ENCODE measurements around the gene SUMO3.

Gene SUMO3

GRCh38 chr21:44790368-44790767, 27.5 kb downstream of the SUMO3 start:
- H3K27me3 ChIP-seq (ENCODE audit: insufficient read depth, low read length, poor library complexity): no peaks in the 10 kb centered on the region
- peaks cover 57% of the 10 kb centered on the region for H3K79me2 ChIP-seq (ENCODE audit: control insufficient read depth, insufficient read depth, low read length)
- no peak overlapping the region for H3K4me3 ChIP-seq (ENCODE audit: low read length)
- no peak overlapping the region for H2BK5ac ChIP-seq (ENCODE audit: low read length)
- H3K23ac ChIP-seq (ENCODE audit: low read length): no peak overlapping the region
- no peak overlapping the region for H3K9ac ChIP-seq (ENCODE audit: low read length)
- H2AK5ac ChIP-seq (ENCODE audit: low read length): no peak overlapping the region
- H3K36me3 ChIP-seq (ENCODE audit: control insufficient read depth, insufficient read depth, low read length): no peaks in the 10 kb centered on the region
- no peak overlapping the region for H2BK120ac ChIP-seq (ENCODE audit: low read depth, low read length)
- no peak overlapping the region for H4K8ac ChIP-seq (ENCODE audit: low read depth, low read length)
- no peak overlapping the region for H2BK15ac ChIP-seq (replicated peaks; ENCODE audit: low read depth)
- H3K4me1 ChIP-seq (ENCODE audit: control insufficient read depth, low read depth, low read length): peaks cover 3% of the 10 kb centered on the region
- DNase-seq: no peak
- H3K4ac ChIP-seq (ENCODE audit: low read depth, low read length): no peak overlapping the region
- H3K4me2 ChIP-seq (ENCODE audit: low read length): no peak overlapping the region
- no peak overlapping the region for H4K5ac ChIP-seq (ENCODE audit: low read length)
- H3K18ac ChIP-seq (ENCODE audit: low read length): no peak overlapping the region
- H3K27ac ChIP-seq (ENCODE audit: low read depth, low read length): no peak overlapping the region
- no CpG with 5 or more reads among the region's 3 CpGs for WGBS (ENCODE audit: extremely low coverage, insufficient coverage, low lambda C conversion rate)
- H3K79me1 ChIP-seq (ENCODE audit: low read length): peaks cover 32% of the 10 kb centered on the region
- H3K56ac ChIP-seq (ENCODE audit: low read length): no peak overlapping the region

GRCh38 chr21:44789880-44790279, 28.0 kb downstream of the SUMO3 start:
- no peak overlapping the region for H3K4me3 ChIP-seq (ENCODE audit: low read length)
- H3K56ac ChIP-seq (ENCODE audit: low read length): no peak overlapping the region
- no peak overlapping the region for H3K4ac ChIP-seq (ENCODE audit: low read depth, low read length)
- H3K23ac ChIP-seq (ENCODE audit: low read length): no peak overlapping the region
- no peak overlapping the region for H2BK120ac ChIP-seq (ENCODE audit: low read depth, low read length)
- no peak overlapping the region for H2AK5ac ChIP-seq (ENCODE audit: low read length)
- no peak overlapping the region for H3K4me2 ChIP-seq (ENCODE audit: low read length)
- peaks cover 35% of the 10 kb centered on the region for H3K79me1 ChIP-seq (ENCODE audit: low read length)
- H2BK5ac ChIP-seq (ENCODE audit: low read length): no peak overlapping the region
- H4K8ac ChIP-seq (ENCODE audit: low read depth, low read length): no peak overlapping the region
- no peak overlapping the region for H3K27ac ChIP-seq (ENCODE audit: low read depth, low read length)
- peaks cover 59% of the 10 kb centered on the region for H3K79me2 ChIP-seq (ENCODE audit: control insufficient read depth, insufficient read depth, low read length)
- no peak overlapping the region for H3K18ac ChIP-seq (ENCODE audit: low read length)
- no peaks in the 10 kb centered on the region for H3K36me3 ChIP-seq (ENCODE audit: control insufficient read depth, insufficient read depth, low read length)
- no peak overlapping the region for H2BK15ac ChIP-seq (replicated peaks; ENCODE audit: low read depth)
- DNase-seq: no peak
- H3K9ac ChIP-seq (ENCODE audit: low read length): no peak overlapping the region
- H4K5ac ChIP-seq (ENCODE audit: low read length): no peak overlapping the region
- no peaks in the 10 kb centered on the region for H3K27me3 ChIP-seq (ENCODE audit: insufficient read depth, low read length, poor library complexity)
- H3K4me1 ChIP-seq (ENCODE audit: control insufficient read depth, low read depth, low read length): peaks cover 3% of the 10 kb centered on the region
- no CpG with 5 or more reads among the region's 1 CpG for WGBS (ENCODE audit: extremely low coverage, insufficient coverage, low lambda C conversion rate)

GRCh38 chr21:44785620-44786335, 32.1 kb downstream of the SUMO3 start:
- no peak overlapping the region for H3K4me3 ChIP-seq (ENCODE audit: low read length)
- H2AK5ac ChIP-seq (ENCODE audit: low read length): no peak overlapping the region

GRCh38 chr21:44784810-44785209, 33.1 kb downstream of the SUMO3 start:
- Histone ChIP-seq H3K79me2 (ENCODE audit: control insufficient read depth, insufficient read depth, low read length) (peaks cover 51% of the 10 kb centered on the region), H3K56ac (ENCODE audit: low read length) (no peak overlapping the region), H3K79me1 (ENCODE audit: low read length) (peaks cover 37% of the 10 kb centered on the region), H3K9ac (ENCODE audit: low read length) (no peak overlapping the region), H2BK5ac (ENCODE audit: low read length) (no peak overlapping the region), H3K27ac (ENCODE audit: low read depth, low read length) (no peak overlapping the region), H4K8ac (ENCODE audit: low read depth, low read length) (no peak overlapping the region), H3K4me3 (ENCODE audit: low read length) (no peak overlapping the region), H3K4ac (ENCODE audit: low read depth, low read length) (no peak overlapping the region), H3K4me1 (ENCODE audit: control insufficient read depth, low read depth, low read length) (no peaks in the 10 kb centered on the region), H4K5ac (ENCODE audit: low read length) (no peak overlapping the region), H3K23ac (ENCODE audit: low read length) (no peak overlapping the region), H3K18ac (ENCODE audit: low read length) (no peak overlapping the region), H3K27me3 (ENCODE audit: insufficient read depth, low read length, poor library complexity) (no peaks in the 10 kb centered on the region), H3K36me3 (ENCODE audit: control insufficient read depth, insufficient read depth, low read length) (no peaks in the 10 kb centered on the region), H2BK120ac (ENCODE audit: low read depth, low read length) (no peak overlapping the region), H2AK5ac (ENCODE audit: low read length) (no peak overlapping the region), H2BK15ac (replicated peaks; ENCODE audit: low read depth) (no peak overlapping the region), H3K4me2 (ENCODE audit: low read length) (no peak overlapping the region)
- no peak for DNase-seq
- WGBS (ENCODE audit: extremely low coverage, insufficient coverage, low lambda C conversion rate): no CpG with 5 or more reads among the region's 6 CpGs

More at GRCh38 chr21:44785620-44786335, 32.1 kb downstream of the SUMO3 start:
- Histone ChIP-seq H3K18ac (ENCODE audit: low read length) (no peak overlapping the region), H2BK120ac (ENCODE audit: low read depth, low read length) (no peak overlapping the region), H3K4ac (ENCODE audit: low read depth, low read length) (no peak overlapping the region), H3K36me3 (ENCODE audit: control insufficient read depth, insufficient read depth, low read length) (no peaks in the 10 kb centered on the region), H3K23ac (ENCODE audit: low read length) (no peak overlapping the region), H4K5ac (ENCODE audit: low read length) (no peak overlapping the region), H3K79me2 (ENCODE audit: control insufficient read depth, insufficient read depth, low read length) (peaks cover 55% of the 10 kb centered on the region), H3K27ac (ENCODE audit: low read depth, low read length) (no peak overlapping the region), H4K8ac (ENCODE audit: low read depth, low read length) (no peak overlapping the region), H2BK5ac (ENCODE audit: low read length) (no peak overlapping the region), H3K4me2 (ENCODE audit: low read length) (no peak overlapping the region), H3K56ac (ENCODE audit: low read length) (no peak overlapping the region), H3K9ac (ENCODE audit: low read length) (no peak overlapping the region), H3K27me3 (ENCODE audit: insufficient read depth, low read length, poor library complexity) (no peaks in the 10 kb centered on the region), H3K4me1 (ENCODE audit: control insufficient read depth, low read depth, low read length) (no peaks in the 10 kb centered on the region), H2BK15ac (replicated peaks; ENCODE audit: low read depth) (no peak overlapping the region), H3K79me1 (ENCODE audit: low read length) (peaks cover 37% of the 10 kb centered on the region)
- DNase-seq: no peak
- no CpG with 5 or more reads among the region's 13 CpGs for WGBS (ENCODE audit: extremely low coverage, insufficient coverage, low lambda C conversion rate)

- Histone ChIP-seq H4K8ac (ENCODE audit: low read depth, low read length) (no peak overlapping the region), H3K23ac (ENCODE audit: low read length) (no peak overlapping the region), H3K9ac (ENCODE audit: low read length) (no peak overlapping the region), H3K79me2 (ENCODE audit: control insufficient read depth, insufficient read depth, low read length) (peaks cover 48% of the 10 kb centered on the region), H3K4me3 (ENCODE audit: low read length) (no peak overlapping the region), H2BK5ac (ENCODE audit: low read length) (no peak overlapping the region), H3K18ac (ENCODE audit: low read length) (no peak overlapping the region), H4K5ac (ENCODE audit: low read length) (no peak overlapping the region), H3K27me3 (ENCODE audit: insufficient read depth, low read length, poor library complexity) (no peaks in the 10 kb centered on the region), H3K4ac (ENCODE audit: low read depth, low read length) (no peak overlapping the region), H3K56ac (ENCODE audit: low read length) (no peak overlapping the region), H2BK15ac (replicated peaks; ENCODE audit: low read depth) (no peak overlapping the region), H3K79me1 (ENCODE audit: low read length) (peaks cover 36% of the 10 kb centered on the region), H3K27ac (ENCODE audit: low read depth, low read length) (no peak overlapping the region), H3K36me3 (ENCODE audit: control insufficient read depth, insufficient read depth, low read length) (peaks cover 2% of the 10 kb centered on the region), H2AK5ac (ENCODE audit: low read length) (no peak overlapping the region), H2BK120ac (ENCODE audit: low read depth, low read length) (no peak overlapping the region), H3K4me1 (ENCODE audit: control insufficient read depth, low read depth, low read length) (no peaks in the 10 kb centered on the region), H3K4me2 (ENCODE audit: low read length) (no peak overlapping the region)
- DNase-seq: no peak
- WGBS (ENCODE audit: extremely low coverage, insufficient coverage, low lambda C conversion rate): no CpG with 5 or more reads among the region's 5 CpGs
Measured at GRCh38 chr21:44783020-44783696, 34.7 kb downstream of the SUMO3 start.

Measured in mesendoderm (in vitro differentiated cells).